Osteocyte (in vitro differentiated cells): ENCODE data around the gene FMNL2. TPM values are rescaled to one million over a fixed set of nuclear protein-coding genes. Genes with fewer than 3 reads are reported as not detected.

ENCODE experiments used
- DNase-seq: peaks from one replicate; pipeline ENCODE4 v3.0.0; 2021; ENCODE audit warnings: mixed read lengths; ENCODE audit not compliant: unreplicated experiment; ENCODE audit errors: extremely low spot score
- H3K27ac Mint-ChIP-seq: one replicate; pipeline ENCODE4 v1.8.0; 2021; ENCODE audit warnings: mild to moderate bottlenecking, mixed read lengths; ENCODE audit not compliant: unreplicated experiment
- H3K27me3 Mint-ChIP-seq: one replicate; pipeline ENCODE4 v1.8.0; 2021; ENCODE audit warnings: mixed read lengths; ENCODE audit not compliant: unreplicated experiment
- H3K36me3 Mint-ChIP-seq: one replicate; pipeline ENCODE4 v1.8.0; 2021; ENCODE audit warnings: mixed read lengths; ENCODE audit not compliant: unreplicated experiment
- H3K4me1 Mint-ChIP-seq: one replicate; pipeline ENCODE4 v1.8.0; 2021; ENCODE audit warnings: mixed read lengths; ENCODE audit not compliant: unreplicated experiment
- H3K4me3 Mint-ChIP-seq: one replicate; pipeline ENCODE4 v1.8.0; 2021; ENCODE audit warnings: mild to moderate bottlenecking, moderate library complexity, mixed read lengths; ENCODE audit not compliant: unreplicated experiment
- H3K9me3 Mint-ChIP-seq: one replicate; pipeline ENCODE4 v1.8.0; 2021; ENCODE audit warnings: mixed read lengths; ENCODE audit not compliant: unreplicated experiment
- total RNA-seq: library from RNA; stranded (reverse); gene quantifications from 2 replicates; pipeline ENCODE4 v1.2.1, GENCODE V29; 2021
- TF ChIP-seq, protein P1 (sequence below): fragments of 200-600 bp; sonication (generic); IDR thresholded peaks from 2 replicates; pipeline ENCODE4 v1.5.0; 2021; ENCODE audit warnings: antibody characterized with exemption, mild to moderate bottlenecking, moderate library complexity

The FMNL2 gene
- total RNA-seq, 1 donor from 2014 or later: 45.3 TPM

DNA sequence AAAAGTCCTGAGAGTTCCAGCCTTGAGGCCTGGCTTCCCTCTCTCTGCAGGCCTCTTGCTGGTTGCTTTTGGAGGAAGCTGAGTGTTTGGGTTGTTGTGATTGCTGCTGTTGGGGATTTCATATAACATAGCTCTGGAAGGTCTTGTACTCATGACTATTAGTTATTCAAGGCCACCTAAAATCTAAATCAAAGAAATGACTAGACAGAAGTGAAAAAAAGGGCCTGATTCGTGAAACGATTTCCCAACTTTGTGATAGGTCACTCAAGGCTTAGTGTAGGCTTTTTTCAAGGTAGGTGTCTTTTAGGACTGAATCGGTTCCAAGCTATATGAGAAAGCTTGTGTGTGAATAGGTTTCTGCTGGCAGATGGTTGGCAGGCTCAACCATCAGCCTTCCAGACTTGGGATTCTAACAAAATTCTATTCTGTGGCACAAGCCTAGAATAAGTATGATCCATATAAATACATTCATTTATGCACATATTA is 164.4 kb downstream of the FMNL2 start:
- Mint-ChIP-seq H3K27ac (peak overlapping the region; percentile 92), H3K27me3 (no peaks in the 10 kb centered on the region), H3K4me1 (peaks cover 47% of the 10 kb centered on the region), H3K4me3 (no peak overlapping the region), H3K9me3 (peaks cover 13% of the 10 kb centered on the region), H3K36me3 (peaks cover 3% of the 10 kb centered on the region)
- TF ChIP-seq, protein P1, sequence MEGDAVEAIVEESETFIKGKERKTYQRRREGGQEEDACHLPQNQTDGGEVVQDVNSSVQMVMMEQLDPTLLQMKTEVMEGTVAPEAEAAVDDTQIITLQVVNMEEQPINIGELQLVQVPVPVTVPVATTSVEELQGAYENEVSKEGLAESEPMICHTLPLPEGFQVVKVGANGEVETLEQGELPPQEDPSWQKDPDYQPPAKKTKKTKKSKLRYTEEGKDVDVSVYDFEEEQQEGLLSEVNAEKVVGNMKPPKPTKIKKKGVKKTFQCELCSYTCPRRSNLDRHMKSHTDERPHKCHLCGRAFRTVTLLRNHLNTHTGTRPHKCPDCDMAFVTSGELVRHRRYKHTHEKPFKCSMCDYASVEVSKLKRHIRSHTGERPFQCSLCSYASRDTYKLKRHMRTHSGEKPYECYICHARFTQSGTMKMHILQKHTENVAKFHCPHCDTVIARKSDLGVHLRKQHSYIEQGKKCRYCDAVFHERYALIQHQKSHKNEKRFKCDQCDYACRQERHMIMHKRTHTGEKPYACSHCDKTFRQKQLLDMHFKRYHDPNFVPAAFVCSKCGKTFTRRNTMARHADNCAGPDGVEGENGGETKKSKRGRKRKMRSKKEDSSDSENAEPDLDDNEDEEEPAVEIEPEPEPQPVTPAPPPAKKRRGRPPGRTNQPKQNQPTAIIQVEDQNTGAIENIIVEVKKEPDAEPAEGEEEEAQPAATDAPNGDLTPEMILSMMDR: no peak
- no peak for DNase-seq

DNA sequence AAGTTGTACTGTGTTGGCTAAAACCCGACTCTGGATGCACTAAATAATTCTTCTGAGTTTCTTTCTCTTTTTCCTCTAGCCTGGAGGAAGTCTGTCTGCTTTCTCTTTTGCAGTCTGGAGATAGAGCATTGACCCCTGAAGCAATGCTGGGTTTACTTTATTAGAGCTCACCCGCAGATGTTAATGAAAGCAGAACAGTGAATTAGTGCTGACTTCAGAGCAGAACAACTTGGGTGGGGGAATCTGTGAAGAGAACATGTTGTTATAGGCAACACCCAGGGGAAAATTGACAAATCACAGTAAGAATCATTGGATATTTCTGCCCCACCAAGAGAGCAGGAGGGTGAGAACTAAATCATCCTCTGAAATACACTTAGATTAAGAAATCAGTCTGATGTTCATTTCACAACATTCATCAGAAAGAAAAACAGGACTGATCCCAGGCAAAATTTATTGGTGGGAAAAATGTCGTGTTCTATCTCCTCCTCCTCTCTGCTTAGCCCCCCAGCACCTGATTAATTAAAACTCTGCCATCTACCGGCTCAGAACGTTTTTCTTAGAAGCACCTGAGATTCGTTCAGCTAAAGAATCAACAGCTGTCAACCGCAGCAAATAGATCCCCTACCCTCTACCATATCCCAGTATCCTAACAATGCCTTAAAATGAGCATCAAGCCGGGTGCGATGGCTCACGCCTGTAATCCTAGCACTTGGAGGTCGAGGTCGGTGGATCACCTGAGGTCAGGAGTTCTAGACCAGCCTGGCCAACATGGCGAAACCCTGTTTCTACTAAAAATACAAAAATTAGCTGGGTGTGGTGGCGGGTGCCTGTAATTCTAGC is 165.1 kb downstream of the FMNL2 start:
- TF ChIP-seq, protein P1: no peak
- H3K9me3 Mint-ChIP-seq: peaks cover 13% of the 10 kb centered on the region
- peak overlapping the region; percentile 92 for H3K27ac Mint-ChIP-seq
- DNase-seq: no peak
- H3K4me3 Mint-ChIP-seq: peak overlapping the region; percentile 44
- H3K36me3 Mint-ChIP-seq: peaks cover 3% of the 10 kb centered on the region
- no peaks in the 10 kb centered on the region for H3K27me3 Mint-ChIP-seq
- peaks cover 55% of the 10 kb centered on the region for H3K4me1 Mint-ChIP-seq

- no peak overlapping the region for H3K4me3 Mint-ChIP-seq
- peaks cover 3% of the 10 kb centered on the region for H3K36me3 Mint-ChIP-seq
- peaks cover 61% of the 10 kb centered on the region for H3K4me1 Mint-ChIP-seq
- no peaks in the 10 kb centered on the region for H3K27me3 Mint-ChIP-seq
- H3K9me3 Mint-ChIP-seq: peaks cover 13% of the 10 kb centered on the region
- TF ChIP-seq, protein P1: no peak
- no peak for DNase-seq
- peak overlapping the region; percentile 92 for H3K27ac Mint-ChIP-seq
Observed at GRCh38 chr2:152500772-152501171, 165.8 kb downstream of the FMNL2 start.

- Mint-ChIP-seq H3K27ac (peak overlapping the region; percentile 92), H3K9me3 (peaks cover 11% of the 10 kb centered on the region), H3K4me3 (no peak overlapping the region), H3K27me3 (no peaks in the 10 kb centered on the region), H3K4me1 (peaks cover 69% of the 10 kb centered on the region), H3K36me3 (peaks cover 3% of the 10 kb centered on the region)
- TF ChIP-seq, protein P1: no peak
- no peak for DNase-seq
Observed at GRCh38 chr2:152501666-152502065, 166.7 kb downstream of the FMNL2 start.

DNA sequence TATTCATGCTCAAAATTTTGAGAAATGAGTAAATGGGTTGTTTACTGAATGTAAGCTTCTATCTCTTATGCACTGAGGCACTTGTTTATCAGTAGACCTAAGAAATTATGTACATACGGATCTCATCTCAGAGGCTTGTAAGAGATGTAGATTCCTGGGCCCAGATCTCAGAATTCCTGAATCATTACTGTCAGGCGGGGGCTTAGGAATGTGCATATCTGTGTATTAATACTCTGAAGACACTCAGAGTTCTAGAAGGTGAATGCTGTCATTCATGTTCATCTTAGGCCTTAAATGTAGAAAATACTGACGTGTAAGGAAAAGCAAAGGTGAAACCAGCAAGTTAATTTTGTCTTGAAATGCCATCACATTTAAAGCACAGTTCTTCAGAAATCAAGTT is 169.6 kb downstream of the FMNL2 start:
- no peaks in the 10 kb centered on the region for H3K27me3 Mint-ChIP-seq
- no peak for DNase-seq
- peak overlapping the region; percentile 86 for H3K27ac Mint-ChIP-seq
- TF ChIP-seq, protein P1: no peak
- H3K36me3 Mint-ChIP-seq: no peaks in the 10 kb centered on the region
- peaks cover 4% of the 10 kb centered on the region for H3K9me3 Mint-ChIP-seq
- H3K4me1 Mint-ChIP-seq: peaks cover 75% of the 10 kb centered on the region
- H3K4me3 Mint-ChIP-seq: peak overlapping the region; percentile 3
